Calu3 (cell line): Measurements from ENCODE around the gene FSTL1. TPM values are rescaled to one million over a fixed set of nuclear protein-coding genes. Genes with fewer than 3 reads are reported as not detected.

ENCODE experiments used
- BruUV-seq: library from RNA; stranded (reverse); fragments of 400-500 nt; replicated peaks from 2 replicates; lab custom pipeline; 2021; lab: Mats Ljungman, UMichigan
- CTCF ChIA-PET: fragments of 300-600 bp; sonication (Branson Sonifier 250); formaldehyde crosslinking; loops from one replicate; lab custom pipeline; 2022; ENCODE audit warnings: antibody characterized with exemption; lab: Charles Lee
- DNase-seq: peaks from one replicate; pipeline ENCODE4 v3.0.0; 2022
- H3K27ac Mint-ChIP-seq: one replicate; pipeline ENCODE4 v1.8.0; 2022; ENCODE audit warnings: mixed read lengths; ENCODE audit not compliant: unreplicated experiment
- H3K27me3 Mint-ChIP-seq: one replicate; pipeline ENCODE4 v1.8.0; 2022; ENCODE audit warnings: mixed read lengths; ENCODE audit not compliant: unreplicated experiment
- H3K36me3 Mint-ChIP-seq: one replicate; pipeline ENCODE4 v1.8.0; 2022; ENCODE audit warnings: mild to moderate bottlenecking, moderate library complexity, mixed read lengths; ENCODE audit not compliant: insufficient read depth, unreplicated experiment
- H3K4me1 Mint-ChIP-seq: one replicate; pipeline ENCODE4 v1.8.0; 2022; ENCODE audit warnings: mild to moderate bottlenecking, low read depth, mixed read lengths; ENCODE audit not compliant: unreplicated experiment
- H3K4me3 Mint-ChIP-seq: one replicate; pipeline ENCODE4 v1.8.0; 2022; ENCODE audit warnings: mild to moderate bottlenecking, low read depth, moderate library complexity, mixed read lengths; ENCODE audit not compliant: unreplicated experiment
- H3K9me3 Mint-ChIP-seq: one replicate; pipeline ENCODE4 v1.8.0; 2022; ENCODE audit warnings: low read depth, mixed read lengths; ENCODE audit not compliant: unreplicated experiment
- CTCF ChIP-seq: fragments of 200-600 bp; IDR thresholded peaks from one replicate; pipeline ENCODE4 v1.8.0; 2022; ENCODE audit warnings: antibody characterized with exemption; ENCODE audit not compliant: unreplicated experiment
- intact Hi-C: fragments of 100-400 bp; cut with micrococcal nuclease; formaldehyde crosslinking; loops from one replicate; pipeline ENCODE4 v1.10.0; 2022; ENCODE audit not compliant: unreplicated experiment
- total RNA-seq: library from RNA; stranded (reverse); gene quantifications from 2 replicates; pipeline ENCODE4 v1.2.3, GENCODE V29; 2022

FSTL1 gene
- total RNA-seq, 1 experiment from 2014 or later: 18.5 TPM

GRCh38 chr3:120440001-120440703 is 10.6 kb downstream of the FSTL1 start:
- TF ChIP-seq CTCF: no peak
- CTCF ChIA-PET: no interaction called here

GRCh38 chr3:120438665-120439370 is 12.0 kb downstream of the FSTL1 start:
- CTCF ChIA-PET: no interaction called here
- intact Hi-C loops: no loop called here
- DNase-seq: no peak
- Mint-ChIP-seq H3K4me1 (peaks cover 28% of the 10 kb centered on the region), H3K4me3 (no peak overlapping the region), H3K27me3 (no peaks in the 10 kb centered on the region), H3K27ac (no peak overlapping the region), H3K36me3 (no peaks in the 10 kb centered on the region), H3K9me3 (peaks cover 2% of the 10 kb centered on the region)
- no TSS peak for BruUV-seq
- TF ChIP-seq CTCF: no peak

More at GRCh38 chr3:120440001-120440703, 10.6 kb downstream of the FSTL1 start:
- DNase-seq: no peak
- Mint-ChIP-seq H3K9me3 (no peaks in the 10 kb centered on the region), H3K4me3 (no peak overlapping the region), H3K27ac (no peak overlapping the region), H3K27me3 (no peaks in the 10 kb centered on the region), H3K36me3 (no peaks in the 10 kb centered on the region), H3K4me1 (peaks cover 17% of the 10 kb centered on the region)
- no TSS peak for BruUV-seq
- intact Hi-C loops: no loop called here

GRCh38 chr3:120438216-120438615 is 12.6 kb downstream of the FSTL1 start:
- intact Hi-C loops: no loop called here
- H3K9me3 Mint-ChIP-seq: peaks cover 3% of the 10 kb centered on the region
- H3K27ac Mint-ChIP-seq: no peak overlapping the region
- H3K36me3 Mint-ChIP-seq: no peaks in the 10 kb centered on the region
- CTCF ChIA-PET: no interaction called here
- DNase-seq: no peak
- H3K4me1 Mint-ChIP-seq: peaks cover 32% of the 10 kb centered on the region
- BruUV-seq: no TSS peak
- H3K27me3 Mint-ChIP-seq: no peaks in the 10 kb centered on the region
- no peak overlapping the region for H3K4me3 Mint-ChIP-seq
- no peak for TF ChIP-seq CTCF

GRCh38 chr3:120437559-120437958 is 13.2 kb downstream of the FSTL1 start:
- H3K9me3 Mint-ChIP-seq: peaks cover 3% of the 10 kb centered on the region
- no peak overlapping the region for H3K27ac Mint-ChIP-seq

More at GRCh38 chr3:120437559-120437958, 13.2 kb downstream of the FSTL1 start:
- intact Hi-C loops: no loop called here
- no peak for DNase-seq
- Mint-ChIP-seq H3K27me3 (no peaks in the 10 kb centered on the region), H3K4me3 (no peak overlapping the region), H3K4me1 (peaks cover 36% of the 10 kb centered on the region), H3K36me3 (no peaks in the 10 kb centered on the region)
- no TSS peak for BruUV-seq
- CTCF ChIA-PET: no interaction called here
- TF ChIP-seq CTCF: no peak
